Measurements from ENCODE around the gene MTMR12. TPM values are rescaled to one million over a fixed set of nuclear protein-coding genes. Genes with fewer than 3 reads are reported as not detected.

The MTMR12 gene
- total and polyA plus RNA-seq, 2 of the 4 experiments (the other 2 are of a cell fraction): 11.1 to 21.3 TPM

GRCh38 chr5:32362527-32362926 is 49.8 kb upstream of the MTMR12 start:
- H3K9me1 ChIP-seq (ENCODE audit: insufficient read depth, low read length): no peaks in the 10 kb centered on the region; the same call in 1 of the 2 replicates
- H4K8ac ChIP-seq (ENCODE audit: low read depth in 2 of 2, low read length in 2 of 2): no peak overlapping the region
- H3K4ac ChIP-seq (ENCODE audit: low read depth, low read length): no peak overlapping the region
- H3K27ac ChIP-seq (ENCODE audit: insufficient read depth, low read length): no peak overlapping the region
- no peak overlapping the region for H3K4me3 ChIP-seq (ENCODE audit: insufficient read depth, low read depth, low read length)
- no peak overlapping the region for H2AK5ac ChIP-seq (ENCODE audit: low read depth, low read length)
- dilution Hi-C loops (cut with HindIII; ENCODE audit: low sequenced_read_pairs, unreplicated experiment) (no loop called here), intact Hi-C loops (cut with micrococcal nuclease) (loop anchor here (5.0 kb wide), 1 partner anchor 40 kb away; no protein-coding TSS in a partner anchor), in situ Hi-C loops (cut with MboI; ENCODE audit: low sequenced_read_pairs) (no loop called here)
- H4K91ac ChIP-seq (ENCODE audit: insufficient read depth, low read depth, low read length): no peak overlapping the region
- H2AFZ ChIP-seq (replicated peaks; ENCODE audit: low read length, poor library complexity): no peak overlapping the region
- H3K14ac ChIP-seq (replicated peaks; ENCODE audit: low read depth, low read length): no peak overlapping the region
- TF ChIP-seq CEBPB (IDR thresholded peaks at IDR 0.05; ENCODE audit: low read depth, low read length): peak; percentile 64
- no peak for TF ChIP-seq RCOR1 (IDR thresholded peaks at IDR 0.05; ENCODE audit: insufficient replicate concordance, low read length)
- H3K36me3 ChIP-seq (ENCODE audit: control insufficient read depth, insufficient read depth, low read length): peaks cover 29% of the 10 kb centered on the region
- no peak overlapping the region for H2BK120ac ChIP-seq (ENCODE audit: low read depth, low read length)
- no peak overlapping the region for H3K4me2 ChIP-seq (ENCODE audit: low read depth, low read length)
- no peaks in the 10 kb centered on the region; the same call in 1 of the 2 replicates for H4K20me1 ChIP-seq (ENCODE audit: insufficient read depth, low read length)
- no peak overlapping the region for H2BK15ac ChIP-seq (ENCODE audit: low read depth, low read length)
- H3K27me3 ChIP-seq (ENCODE audit: control insufficient read depth, insufficient read depth, low read length): no peaks in the 10 kb centered on the region
- WGBS, 2 experiments (ENCODE audit: extremely low coverage in 2 of 2, insufficient read length in 1 of 2): no CpG with 5 or more reads among the region's 4 CpGs
- no peak overlapping the region for H2BK20ac ChIP-seq (ENCODE audit: low read depth, low read length)
- H3K56ac ChIP-seq (ENCODE audit: extremely low read depth, insufficient read depth, low read length): no peak overlapping the region
- peaks cover 11 to 24% of the 10 kb centered on the region in 2 experiments; a peak in 3 of 4 replicates for H3K79me1 ChIP-seq (ENCODE audit: low read depth in 1 of 2, low read length in 2 of 2)
- H3K9ac ChIP-seq (ENCODE audit: low read depth, low read length): no peak overlapping the region
- H3K9me3 ChIP-seq (ENCODE audit: control insufficient read depth, insufficient read depth, low read length): no peaks in the 10 kb centered on the region
- H3K23ac ChIP-seq (ENCODE audit: low read depth, low read length): no peak overlapping the region
- H2AK9ac ChIP-seq (replicated peaks; ENCODE audit: low read depth, low read length, poor library complexity): no peak overlapping the region
- no peak overlapping the region for H2BK5ac ChIP-seq (ENCODE audit: low read depth, low read length, poor library complexity, severe bottlenecking)
- H3K18ac ChIP-seq (ENCODE audit: low read depth, low read length): no peak overlapping the region
- POLR2A ChIA-PET (ENCODE audit: unreplicated experiment): no interaction called here
- H4K5ac ChIP-seq (ENCODE audit: low read depth, low read length): no peak overlapping the region
- CTCF ChIA-PET: no interaction called here
- DNase-seq: no peak
- no TSS peak for BruUV-seq (replicated peaks)
- ATAC-seq (ENCODE audit: low read depth): no peak
- H3K4me1 ChIP-seq (ENCODE audit: control insufficient read depth, insufficient read depth, low read length): no peaks in the 10 kb centered on the region

Measured in IMR-90 (cell line).